Epithelial cell of prostate (primary cell): Measurements from ENCODE around the gene ACAT1.
A peak's percentile ranks its signal among the peaks of the same experiment; 100 is the strongest.
"Not testable (repeated sequence)": the region's sequence is repeated elsewhere in the genome, so short reads cannot be mapped to it uniquely, and the experiment has no call there.

Experiments used
- DNase-seq: peaks from one replicate; pipeline ENCODE4 v3.0.0-alpha.2; 2011; ENCODE audit warnings: low read depth, low spot score
- H3K27ac ChIP-seq: fragments of 450-650 bp; 2 replicates; pipeline ENCODE4 v1.5.1; 2017; ENCODE audit warnings: mild to moderate bottlenecking

ACAT1 gene

GRCh38 chr11:108121274-108122155, at the start of gene ACAT1:
Gene ACAT1, plus strand, starts transcription at chr11:108121567. Its CDS starts 40 bp downstream, at chr11:108121607.
- DNase-seq = peak; percentile 39
- H3K27ac ChIP-seq = no peak within 1 kb of the TSS

- H3K27ac ChIP-seq = no peak overlapping the region
- no peak for DNase-seq
These were observed 36.6 kb upstream of the ACAT1 start for GRCh38 chr11:108084811-108085210.

- DNase-seq = no peak
- H3K27ac ChIP-seq = no peak overlapping the region
These were observed 35.7 kb upstream of the ACAT1 start for GRCh38 chr11:108085672-108086071.

- no peak overlapping the region for H3K27ac ChIP-seq
- DNase-seq = no peak
These were observed 29.2 kb upstream of the ACAT1 start for GRCh38 chr11:108092134-108092533.

- H3K27ac ChIP-seq = no peak overlapping the region
- no peak for DNase-seq
These were observed 28.1 kb upstream of the ACAT1 start for GRCh38 chr11:108093128-108093904.

- DNase-seq = no peak
- no peak overlapping the region for H3K27ac ChIP-seq
These were observed 24.2 kb upstream of the ACAT1 start for GRCh38 chr11:108097179-108097578.

- no peak overlapping the region for H3K27ac ChIP-seq
- no peak for DNase-seq
These were observed 20.1 kb upstream of the ACAT1 start for GRCh38 chr11:108101090-108101775.

- no peak for DNase-seq
- no peak overlapping the region for H3K27ac ChIP-seq
These were observed 10.2 kb upstream of the ACAT1 start for GRCh38 chr11:108111126-108111525.

GRCh38 chr11:108112057-108112456, 9.3 kb upstream of the ACAT1 start:
- no peak for DNase-seq
- no peak overlapping the region for H3K27ac ChIP-seq

- DNase-seq = peak; percentile 57
- peak overlapping the region; percentile 32 for H3K27ac ChIP-seq
These were observed 5.7 kb upstream of the ACAT1 start for GRCh38 chr11:108115500-108116140.

GRCh38 chr11:108117746-108118371, 3.5 kb upstream of the ACAT1 start:
- no peak overlapping the region for H3K27ac ChIP-seq
- DNase-seq = no peak

GRCh38 chr11:108120936-108121273, 462 bp upstream of the ACAT1 start:
- H3K27ac ChIP-seq, DNase-seq: not testable (repeated sequence)

GRCh38 chr11:108122166-108122628, 830 bp downstream of the ACAT1 start:
- H3K27ac ChIP-seq = no peak overlapping the region
- DNase-seq = no peak

GRCh38 chr11:108125096-108125495, 3.7 kb downstream of the ACAT1 start:
- H3K27ac ChIP-seq = no peak overlapping the region
- DNase-seq = no peak

GRCh38 chr11:108128772-108129171, 7.4 kb downstream of the ACAT1 start:
- DNase-seq = no peak

GRCh38 chr11:108131993-108132392, 10.6 kb downstream of the ACAT1 start:
- H3K27ac ChIP-seq = no peak overlapping the region
- no peak for DNase-seq

More at GRCh38 chr11:108128772-108129171, 7.4 kb downstream of the ACAT1 start:
- H3K27ac ChIP-seq = no peak overlapping the region

GRCh38 chr11:108132993-108133538, 11.7 kb downstream of the ACAT1 start:
- not testable (repeated sequence) for H3K27ac ChIP-seq, DNase-seq

- DNase-seq = no peak
- no peak overlapping the region for H3K27ac ChIP-seq
These were observed 14.6 kb downstream of the ACAT1 start for GRCh38 chr11:108135845-108136544.

- no peak overlapping the region for H3K27ac ChIP-seq
- DNase-seq = no peak
These were observed 15.8 kb downstream of the ACAT1 start for GRCh38 chr11:108137212-108137611.
